Activated effector memory CD4-positive, alpha-beta T cell treated with anti-CD3 and anti-CD28 coated beads, Interleukin-2, amount 50 U/mL, for 16 hours (primary cell): Measurements from ENCODE around the gene VASP.
A peak's percentile ranks its signal among the peaks of the same experiment; 100 is the strongest.

Source experiments
- DNase-seq: peaks from one replicate; pipeline ENCODE4 v3.0.0-alpha.2; 2020

The VASP gene

GRCh38 chr19:45506989-45507871 lies at the start of gene VASP:
VASP (plus strand) TSS chr19:45507479; CDS start chr19:45507772, 293 bp downstream.
- peak; percentile 98 for DNase-seq

- no peak for DNase-seq
These were observed 49.5 kb upstream of the VASP start for GRCh38 chr19:45457776-45458175.

DNA sequence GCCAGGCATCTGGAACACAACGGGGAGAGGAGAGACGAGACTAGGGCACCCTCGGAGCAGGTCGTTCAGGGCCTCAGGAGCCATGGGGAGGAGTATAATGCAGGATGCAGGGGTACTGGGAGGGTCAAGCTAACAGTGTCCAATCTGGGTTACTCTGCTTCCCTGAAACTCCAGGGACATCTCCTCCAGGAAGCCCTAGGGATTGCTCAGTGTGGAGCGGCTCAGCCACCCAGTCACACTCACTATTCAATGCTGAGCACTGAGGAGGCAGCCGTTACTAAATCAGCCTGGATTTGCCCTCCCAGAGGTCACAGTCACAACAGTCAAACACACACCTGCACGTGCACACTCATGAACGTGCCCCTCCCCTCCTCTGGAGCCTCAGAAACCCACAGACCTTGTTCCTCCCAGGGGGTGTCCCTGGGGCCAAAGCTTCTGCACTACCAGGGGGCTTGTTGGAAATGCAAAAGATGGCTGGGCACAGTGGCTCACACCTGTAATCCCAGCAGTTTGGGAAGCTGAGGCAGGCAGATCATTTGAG lies 46.4 kb upstream of the VASP start:
- no peak for DNase-seq

- no peak for DNase-seq
These were observed 45.1 kb upstream of the VASP start for GRCh38 chr19:45462174-45462573.

DNA sequence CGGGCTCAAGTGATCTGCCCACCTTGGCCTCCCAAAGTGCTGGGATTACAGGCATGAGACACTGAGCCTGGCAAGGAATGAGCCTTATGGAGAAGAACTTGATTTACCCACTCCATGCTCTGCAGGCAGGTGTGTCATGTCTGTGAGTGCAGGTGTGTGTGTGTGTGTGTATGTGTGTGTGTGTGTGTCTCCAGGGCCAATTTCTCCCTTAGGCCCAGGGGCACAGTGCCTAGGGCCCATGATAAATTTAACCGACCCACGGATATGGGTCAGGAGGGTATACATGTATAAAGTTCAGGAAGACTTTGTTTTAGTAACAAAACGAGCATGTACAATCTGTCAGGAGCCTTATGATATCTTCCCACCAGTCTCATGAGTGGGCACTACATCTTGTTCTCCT lies 44.0 kb upstream of the VASP start:
- DNase-seq = no peak

GRCh38 chr19:45464274-45464673 lies 43.0 kb upstream of the VASP start:
- no peak for DNase-seq

DNA sequence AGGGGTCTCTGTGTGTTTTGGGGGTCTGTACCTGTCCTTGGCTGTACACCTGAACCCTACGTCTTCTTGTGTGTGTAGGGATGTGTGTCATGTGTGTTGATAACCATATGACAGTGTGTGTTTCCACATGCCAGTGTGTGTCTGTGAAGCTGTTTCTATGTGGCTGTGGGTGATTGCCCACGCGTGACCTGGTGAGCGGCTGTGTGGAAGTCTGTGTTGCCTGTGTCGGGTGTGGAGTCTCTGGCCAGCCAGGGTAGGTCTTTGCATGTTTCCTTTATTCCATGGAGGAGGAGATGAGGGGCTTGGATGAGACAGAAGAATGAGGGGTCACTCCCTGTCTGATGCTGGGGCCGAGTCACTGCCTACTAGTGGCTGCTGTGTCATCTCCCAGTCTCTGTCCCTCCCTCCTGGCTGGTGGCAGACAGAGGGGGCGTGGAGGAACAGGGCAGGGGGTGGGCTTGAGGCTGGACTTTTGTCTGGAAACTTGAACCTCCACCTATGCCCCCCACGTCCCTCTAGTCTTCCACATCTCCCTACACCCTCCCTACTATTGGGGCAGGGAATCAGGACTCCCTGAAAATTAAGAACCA lies 42.3 kb upstream of the VASP start:
- no peak for DNase-seq

- DNase-seq = no peak
These were observed 40.2 kb upstream of the VASP start for GRCh38 chr19:45467115-45467455.

DNA sequence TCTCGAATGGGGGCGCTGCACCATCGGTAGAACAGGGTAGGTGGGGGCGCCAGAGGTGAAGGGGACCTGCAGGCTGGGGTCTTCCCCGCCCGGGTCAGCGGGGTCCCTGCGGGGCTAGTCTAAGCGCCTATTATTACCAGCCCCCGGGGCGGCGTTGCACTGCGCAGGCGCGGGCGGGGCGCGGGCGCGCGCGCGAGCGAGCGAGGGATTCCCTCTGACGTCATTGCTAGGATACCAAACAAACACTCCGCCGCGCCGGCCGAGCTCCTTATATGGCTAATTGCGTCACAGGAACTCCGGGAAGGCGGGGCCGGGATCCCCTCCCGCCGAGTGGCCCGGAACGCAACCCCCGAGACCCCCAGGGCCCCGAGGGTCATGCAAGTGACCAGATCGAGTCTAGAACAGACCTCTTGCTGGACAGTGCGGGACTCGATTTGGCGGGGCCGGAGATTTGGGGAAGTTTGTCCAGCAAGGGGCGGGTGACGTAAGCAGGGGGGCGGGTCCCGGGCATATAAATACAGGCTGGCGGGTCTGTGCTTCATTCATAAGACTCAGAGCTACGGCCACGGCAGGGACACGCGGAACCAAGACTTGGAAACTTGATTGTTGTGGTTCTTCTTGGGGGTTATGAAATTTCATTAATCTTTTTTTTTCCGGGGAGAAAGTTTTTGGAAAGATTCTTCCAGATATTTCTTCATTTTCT lies 39.7 kb upstream of the VASP start, which contains the start of gene FOSB:
Gene FOSB, plus strand, starts transcription at position 541 of the 703 bp plus-strand sequence. CDS start 591 bp downstream, outside the sequence.
- DNase-seq = peak; percentile 98

DNA sequence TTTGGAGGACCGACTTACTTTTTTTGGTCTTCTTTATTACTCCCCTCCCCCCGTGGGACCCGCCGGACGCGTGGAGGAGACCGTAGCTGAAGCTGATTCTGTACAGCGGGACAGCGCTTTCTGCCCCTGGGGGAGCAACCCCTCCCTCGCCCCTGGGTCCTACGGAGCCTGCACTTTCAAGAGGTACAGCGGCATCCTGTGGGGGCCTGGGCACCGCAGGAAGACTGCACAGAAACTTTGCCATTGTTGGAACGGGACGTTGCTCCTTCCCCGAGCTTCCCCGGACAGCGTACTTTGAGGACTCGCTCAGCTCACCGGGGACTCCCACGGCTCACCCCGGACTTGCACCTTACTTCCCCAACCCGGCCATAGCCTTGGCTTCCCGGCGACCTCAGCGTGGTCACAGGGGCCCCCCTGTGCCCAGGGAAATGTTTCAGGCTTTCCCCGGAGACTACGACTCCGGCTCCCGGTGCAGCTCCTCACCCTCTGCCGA lies 39.1 kb upstream of the VASP start:
- DNase-seq = no peak

DNA sequence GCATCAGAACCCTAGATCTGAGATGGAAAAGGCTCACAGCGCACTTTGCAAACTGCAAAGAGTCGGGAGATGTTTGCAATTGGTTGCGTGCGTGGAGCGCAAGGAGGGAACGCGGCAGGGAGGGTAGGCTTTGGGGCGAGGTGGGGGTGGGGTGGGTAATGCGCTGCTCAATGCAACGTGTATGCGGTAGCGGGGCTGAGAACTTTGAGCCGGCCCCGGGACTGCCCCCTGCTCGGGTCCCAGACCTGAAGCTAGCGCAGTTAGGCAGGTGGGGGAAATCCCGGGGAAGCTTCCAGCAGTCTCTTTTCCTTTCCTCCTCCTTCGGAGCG lies 38.5 kb upstream of the VASP start:
- no peak for DNase-seq

DNA sequence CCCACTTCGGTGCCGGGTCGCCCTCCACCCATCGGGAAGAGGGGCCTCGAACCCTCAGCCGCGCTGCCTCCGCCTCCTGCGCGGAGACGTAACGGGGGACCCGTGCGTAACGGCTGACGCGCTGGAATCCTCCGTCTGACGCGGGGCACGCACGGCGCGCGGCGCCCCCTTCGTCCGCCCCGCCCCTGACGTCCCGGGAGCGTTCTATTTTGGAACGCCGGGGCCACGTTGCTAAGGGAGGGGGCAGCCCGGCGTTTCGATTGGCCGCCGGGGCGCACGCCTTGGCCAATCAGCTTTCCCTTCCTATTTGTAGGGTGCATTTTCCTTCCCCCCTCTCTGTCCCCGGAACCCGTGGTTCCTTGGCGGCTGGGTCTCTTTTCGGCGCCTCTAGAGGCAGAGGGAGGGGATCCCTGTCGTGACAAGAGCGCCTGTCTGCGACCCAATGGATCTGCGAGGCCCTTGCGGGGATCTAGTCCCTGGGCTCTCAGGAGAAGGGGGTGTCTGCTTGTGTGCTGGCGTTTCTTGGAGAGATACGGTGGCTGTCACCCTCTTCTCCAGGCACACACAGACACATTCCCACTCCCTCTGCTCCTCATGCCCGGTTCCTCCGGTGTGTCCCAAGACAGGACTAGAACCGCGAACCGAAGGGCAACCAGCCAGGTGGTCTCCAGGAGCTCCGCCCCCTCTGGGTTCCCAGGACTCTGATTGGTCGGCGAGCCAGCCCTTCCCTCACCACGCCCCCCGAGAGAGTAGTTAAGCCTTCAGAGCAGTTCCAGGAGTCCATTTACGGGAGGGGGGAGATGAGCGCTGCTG lies 37.9 kb upstream of the VASP start:
- peak; percentile 97 for DNase-seq

DNA sequence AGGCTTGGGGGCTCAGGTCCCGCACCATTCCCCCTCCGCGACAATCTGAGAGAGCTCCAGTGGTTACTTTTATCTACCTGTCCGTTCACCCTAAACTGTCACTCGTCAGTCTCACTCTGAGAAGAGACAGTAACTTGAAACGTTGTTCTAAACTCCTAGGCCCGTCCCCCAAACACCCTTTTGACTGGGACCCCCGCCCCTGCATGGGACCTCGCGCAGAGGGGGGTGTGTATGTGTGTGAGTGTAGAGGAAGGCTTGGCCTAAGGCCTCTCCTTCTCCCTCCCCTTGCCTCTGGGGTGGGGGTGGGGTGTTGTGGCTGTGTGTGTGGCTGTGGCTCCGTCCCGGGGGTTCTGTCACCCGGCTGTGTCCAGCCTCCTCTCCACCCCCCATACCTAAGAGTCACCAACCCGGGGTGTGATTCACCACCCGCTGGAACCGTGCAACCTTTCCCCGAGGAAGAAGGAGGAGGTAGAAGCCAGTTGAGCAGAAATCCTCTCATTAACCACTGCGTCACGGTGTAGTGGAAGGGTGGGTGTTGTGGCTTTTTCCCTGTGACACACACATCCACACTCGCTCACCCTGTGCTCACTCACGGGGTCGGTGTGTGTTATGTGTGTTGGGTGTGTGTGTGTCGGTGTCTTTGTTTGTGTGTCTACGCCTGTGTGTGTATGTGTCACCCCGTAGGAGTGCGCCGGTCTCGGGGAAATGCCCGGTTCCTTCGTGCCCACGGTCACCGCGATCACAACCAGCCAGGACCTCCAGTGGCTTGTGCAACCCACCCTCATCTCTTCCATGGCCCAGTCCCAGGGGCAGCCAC lies 37.1 kb upstream of the VASP start:
- peak; percentile 81 for DNase-seq

DNA sequence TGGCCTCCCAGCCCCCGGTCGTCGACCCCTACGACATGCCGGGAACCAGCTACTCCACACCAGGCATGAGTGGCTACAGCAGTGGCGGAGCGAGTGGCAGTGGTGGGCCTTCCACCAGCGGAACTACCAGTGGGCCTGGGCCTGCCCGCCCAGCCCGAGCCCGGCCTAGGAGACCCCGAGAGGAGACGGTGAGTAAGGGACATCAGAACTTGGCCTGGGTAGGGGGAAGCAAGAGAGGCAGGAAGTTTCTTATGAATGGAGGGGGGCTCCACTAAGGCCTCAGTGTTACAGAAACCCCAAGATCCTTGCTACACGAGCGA lies 36.6 kb upstream of the VASP start:
- no peak for DNase-seq

DNA sequence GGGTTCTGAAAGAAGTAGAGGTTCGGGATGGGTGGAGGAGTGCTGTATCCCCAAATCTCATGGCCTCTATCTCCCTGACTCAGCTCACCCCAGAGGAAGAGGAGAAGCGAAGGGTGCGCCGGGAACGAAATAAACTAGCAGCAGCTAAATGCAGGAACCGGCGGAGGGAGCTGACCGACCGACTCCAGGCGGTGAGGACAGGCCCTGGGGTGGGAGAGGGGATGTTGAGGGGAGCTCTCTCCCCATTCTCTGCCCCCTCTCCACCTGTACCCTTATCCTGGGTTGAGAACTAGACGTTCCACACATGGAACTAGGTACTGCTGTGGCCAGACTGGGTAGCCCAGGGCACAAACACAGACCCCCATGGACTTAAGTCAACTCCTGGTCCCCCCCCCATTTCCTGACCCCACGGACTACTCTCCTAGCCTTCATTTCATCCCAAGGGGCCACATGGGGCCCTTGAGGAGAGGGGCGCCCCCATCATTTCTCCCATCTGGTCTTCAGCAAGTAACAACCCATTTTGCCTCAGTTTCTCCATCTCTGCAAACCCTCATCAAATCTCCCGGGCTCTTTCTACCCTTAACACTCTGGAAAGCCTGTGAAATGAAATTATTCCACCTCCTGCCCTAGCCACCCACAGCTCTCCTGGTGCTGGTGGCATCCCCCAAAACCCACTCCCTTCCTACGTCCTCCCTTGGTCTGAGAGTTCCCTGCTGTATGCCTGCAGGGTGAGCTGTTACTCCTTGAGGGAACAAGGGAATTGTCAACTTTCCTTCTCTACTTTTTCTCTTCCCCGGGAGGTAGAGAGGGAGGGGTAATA lies 36.0 kb upstream of the VASP start:
- DNase-seq = no peak

DNA sequence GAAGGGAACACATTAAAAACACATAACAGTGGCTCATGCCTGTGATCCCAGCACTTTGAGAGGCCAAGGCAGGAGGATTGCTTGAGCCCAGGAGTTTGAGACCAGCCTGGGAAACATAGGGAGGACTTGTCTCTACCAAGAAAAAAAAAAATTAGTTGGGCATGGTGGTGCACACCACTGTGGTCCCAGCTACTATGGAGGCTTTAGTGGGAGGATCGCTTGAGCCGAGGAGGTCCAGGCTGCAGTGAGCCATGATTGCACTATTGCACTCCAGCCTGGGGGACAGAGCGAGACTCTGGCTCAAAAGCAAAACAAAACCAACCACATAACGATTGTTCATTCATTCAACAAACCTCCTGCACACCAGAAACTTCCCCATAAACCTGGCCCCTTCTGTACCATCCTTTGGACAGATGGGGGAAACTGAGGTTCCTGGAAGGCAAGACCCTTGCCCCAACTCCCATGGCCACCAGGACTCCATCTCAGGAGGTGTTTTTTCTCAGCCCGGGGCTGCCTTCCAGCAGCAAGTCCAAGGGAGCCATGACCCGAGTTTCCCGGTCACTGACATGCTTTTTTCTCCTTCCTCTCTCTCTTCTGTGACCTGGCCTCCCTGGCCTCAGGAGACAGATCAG lies 35.2 kb upstream of the VASP start:
- DNase-seq = peak; percentile 72

- DNase-seq = peak; percentile 80
These were observed 34.5 kb upstream of the VASP start for GRCh38 chr19:45472563-45473366.

DNA sequence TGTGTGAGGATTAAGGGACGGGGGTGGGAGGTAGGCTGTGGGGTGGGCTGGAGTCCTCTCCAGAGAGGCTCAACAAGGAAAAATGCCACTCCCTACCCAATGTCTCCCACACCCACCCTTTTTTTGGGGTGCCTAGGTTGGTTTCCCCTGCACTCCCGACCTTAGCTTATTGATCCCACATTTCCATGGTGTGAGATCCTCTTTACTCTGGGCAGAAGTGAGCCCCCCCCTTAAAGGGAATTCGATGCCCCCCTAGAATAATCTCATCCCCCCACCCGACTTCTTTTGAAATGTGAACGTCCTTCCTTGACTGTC lies 34.0 kb upstream of the VASP start:
- DNase-seq = no peak

DNA sequence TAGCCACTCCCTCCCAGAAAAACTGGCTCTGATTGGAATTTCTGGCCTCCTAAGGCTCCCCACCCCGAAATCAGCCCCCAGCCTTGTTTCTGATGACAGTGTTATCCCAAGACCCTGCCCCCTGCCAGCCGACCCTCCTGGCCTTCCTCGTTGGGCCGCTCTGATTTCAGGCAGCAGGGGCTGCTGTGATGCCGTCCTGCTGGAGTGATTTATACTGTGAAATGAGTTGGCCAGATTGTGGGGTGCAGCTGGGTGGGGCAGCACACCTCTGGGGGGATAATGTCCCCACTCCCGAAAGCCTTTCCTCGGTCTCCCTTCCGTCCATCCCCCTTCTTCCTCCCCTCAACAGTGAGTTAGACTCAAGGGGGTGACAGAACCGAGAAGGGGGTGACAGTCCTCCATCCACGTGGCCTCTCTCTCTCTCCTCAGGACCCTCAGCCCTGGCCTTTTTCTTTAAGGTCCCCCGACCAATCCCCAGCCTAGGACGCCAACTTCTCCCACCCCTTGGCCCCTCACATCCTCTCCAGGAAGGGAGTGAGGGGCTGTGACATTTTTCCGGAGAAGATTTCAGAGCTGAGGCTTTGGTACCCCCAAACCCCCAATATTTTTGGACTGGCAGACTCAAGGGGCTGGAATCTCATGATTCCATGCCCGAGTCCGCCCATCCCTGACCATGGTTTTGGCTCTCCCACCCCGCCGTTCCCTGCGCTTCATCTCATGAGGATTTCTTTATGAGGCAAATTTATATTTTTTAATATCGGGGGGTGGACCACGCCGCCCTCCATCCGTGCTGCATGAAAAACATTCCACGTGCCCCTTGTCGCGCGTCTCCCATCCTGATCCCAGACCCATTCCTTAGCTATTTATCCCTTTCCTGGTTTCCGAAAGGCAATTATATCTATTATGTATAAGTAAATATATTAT lies 33.3 kb upstream of the VASP start:
- DNase-seq = peak; percentile 82
